ENCODE measurements around the gene C1QTNF8.

The C1QTNF8 gene

DNA sequence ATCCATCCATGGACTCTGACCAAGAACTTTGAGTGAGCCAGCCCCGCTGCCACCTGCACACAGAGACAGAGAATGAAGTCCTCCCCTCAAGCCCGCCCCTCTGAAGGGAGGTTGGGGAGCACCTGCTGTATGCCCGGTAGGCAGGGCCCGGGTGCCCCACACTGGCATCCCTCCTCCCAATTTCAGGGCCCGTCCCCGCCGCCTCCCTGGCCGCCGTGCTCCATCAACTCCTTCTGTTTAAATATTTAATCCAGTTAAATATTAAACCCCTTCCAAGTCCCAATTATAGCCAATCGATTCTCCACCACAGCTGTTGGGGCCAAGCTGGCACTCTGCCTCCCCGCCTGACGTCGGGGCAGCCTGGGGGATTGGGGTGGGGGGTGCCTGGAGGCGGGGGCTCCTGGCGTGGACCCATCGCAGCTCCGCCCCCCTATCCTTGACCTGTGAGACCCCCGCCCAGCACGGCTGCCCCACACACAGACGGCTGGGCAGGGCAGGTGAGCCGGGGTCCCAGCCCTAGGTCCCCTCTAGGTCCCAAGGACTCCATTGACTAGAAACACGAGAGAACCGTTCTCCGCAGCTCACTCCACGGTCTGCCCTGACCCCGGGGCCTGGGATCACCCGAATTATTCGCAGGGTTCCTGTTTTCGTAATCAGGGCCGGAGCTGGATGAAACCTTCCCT, 38.9 kb upstream of the C1QTNF8 start:
- Histone ChIP-seq H3K9me3 (ENCODE audit: low read length) (no peaks in the 10 kb centered on the region), H3K36me3 (ENCODE audit: insufficient read depth, low read length) (no peaks in the 10 kb centered on the region), H3K9ac (ENCODE audit: low read length) (no peak overlapping the region), H3K27me3 (ENCODE audit: control insufficient read depth in 1 of 2, insufficient read depth in 2 of 2, low read length in 2 of 2) (no peaks in the 10 kb centered on the region), H3K4me1 (ENCODE audit: insufficient read depth, low read length) (no peaks in the 10 kb centered on the region), H3K4me3 (ENCODE audit: low read depth in 1 of 2, low read length in 2 of 2) (no peak overlapping the region), H3K27ac (ENCODE audit: low read depth, low read length) (no peak overlapping the region)

- Histone ChIP-seq H3K27ac (ENCODE audit: low read depth, low read length) (no peak overlapping the region), H3K27me3 (ENCODE audit: control insufficient read depth in 1 of 2, insufficient read depth in 2 of 2, low read length in 2 of 2) (no peaks in the 10 kb centered on the region), H3K9ac (ENCODE audit: low read length) (no peak overlapping the region), H3K36me3 (ENCODE audit: insufficient read depth, low read length) (no peaks in the 10 kb centered on the region), H3K9me3 (ENCODE audit: low read length) (no peaks in the 10 kb centered on the region), H3K4me1 (ENCODE audit: insufficient read depth, low read length) (no peaks in the 10 kb centered on the region), H3K4me3 (ENCODE audit: low read depth in 1 of 2, low read length in 2 of 2) (no peak overlapping the region)
Observed at GRCh38 chr16:1133810-1134520, 37.9 kb upstream of the C1QTNF8 start.

DNA sequence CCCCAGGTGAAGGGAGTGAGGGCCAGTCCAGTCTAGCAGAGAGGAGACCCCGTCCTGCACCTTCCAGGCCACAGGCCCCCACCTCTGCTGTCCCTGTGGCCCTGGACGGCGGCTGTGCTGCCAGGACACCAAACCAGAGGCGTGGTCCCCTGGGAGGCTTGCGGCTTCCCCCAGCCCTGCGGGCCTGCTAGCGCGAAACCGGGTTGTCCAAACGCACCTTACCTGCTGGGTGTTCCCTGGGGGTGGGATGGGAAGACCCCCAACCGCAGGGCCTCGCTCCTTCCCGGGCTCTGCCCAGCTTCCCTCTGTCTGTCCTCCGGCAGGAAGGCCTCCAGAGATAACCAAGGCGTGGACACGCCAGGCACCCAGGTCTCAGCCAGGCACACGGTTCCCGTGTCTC, 37.2 kb upstream of the C1QTNF8 start:
- H3K27ac ChIP-seq (ENCODE audit: low read depth, low read length), result no peak overlapping the region
- H3K4me3 ChIP-seq (ENCODE audit: low read depth in 1 of 2, low read length in 2 of 2), result no peak overlapping the region
- no peaks in the 10 kb centered on the region for H3K36me3 ChIP-seq (ENCODE audit: insufficient read depth, low read length)
- H3K27me3 ChIP-seq (ENCODE audit: control insufficient read depth in 1 of 2, insufficient read depth in 2 of 2, low read length in 2 of 2), result no peaks in the 10 kb centered on the region
- H3K4me1 ChIP-seq (ENCODE audit: insufficient read depth, low read length), result no peaks in the 10 kb centered on the region
- H3K9ac ChIP-seq (ENCODE audit: low read length), result no peak overlapping the region
- no peaks in the 10 kb centered on the region for H3K9me3 ChIP-seq (ENCODE audit: low read length)

DNA sequence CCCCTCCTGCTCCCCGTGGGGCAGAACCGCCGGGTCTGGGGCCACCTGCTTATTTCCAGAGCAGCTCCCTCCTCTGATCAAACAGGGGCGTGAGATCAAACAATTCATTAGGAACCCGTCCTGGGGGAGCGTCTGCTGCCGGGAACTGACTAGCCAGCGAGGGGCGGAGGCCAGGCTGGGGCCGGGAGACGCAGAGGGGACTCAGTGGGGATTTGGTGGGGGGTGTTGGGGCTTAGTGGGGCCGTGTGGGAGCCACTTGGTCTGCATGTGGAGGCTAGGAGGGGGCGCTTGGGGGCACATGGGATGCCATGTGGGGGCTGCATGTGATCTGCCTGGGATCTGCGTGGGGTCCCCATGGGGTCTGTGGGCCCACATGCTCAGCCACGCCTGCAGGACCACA, 36.4 kb upstream of the C1QTNF8 start:
- Histone ChIP-seq H3K4me3 (ENCODE audit: low read depth in 1 of 2, low read length in 2 of 2) (no peak overlapping the region), H3K27ac (ENCODE audit: low read depth, low read length) (no peak overlapping the region), H3K36me3 (ENCODE audit: insufficient read depth, low read length) (no peaks in the 10 kb centered on the region), H3K9me3 (ENCODE audit: low read length) (no peaks in the 10 kb centered on the region), H3K4me1 (ENCODE audit: insufficient read depth, low read length) (no peaks in the 10 kb centered on the region), H3K9ac (ENCODE audit: low read length) (no peak overlapping the region), H3K27me3 (ENCODE audit: control insufficient read depth in 1 of 2, insufficient read depth in 2 of 2, low read length in 2 of 2) (no peaks in the 10 kb centered on the region)

DNA sequence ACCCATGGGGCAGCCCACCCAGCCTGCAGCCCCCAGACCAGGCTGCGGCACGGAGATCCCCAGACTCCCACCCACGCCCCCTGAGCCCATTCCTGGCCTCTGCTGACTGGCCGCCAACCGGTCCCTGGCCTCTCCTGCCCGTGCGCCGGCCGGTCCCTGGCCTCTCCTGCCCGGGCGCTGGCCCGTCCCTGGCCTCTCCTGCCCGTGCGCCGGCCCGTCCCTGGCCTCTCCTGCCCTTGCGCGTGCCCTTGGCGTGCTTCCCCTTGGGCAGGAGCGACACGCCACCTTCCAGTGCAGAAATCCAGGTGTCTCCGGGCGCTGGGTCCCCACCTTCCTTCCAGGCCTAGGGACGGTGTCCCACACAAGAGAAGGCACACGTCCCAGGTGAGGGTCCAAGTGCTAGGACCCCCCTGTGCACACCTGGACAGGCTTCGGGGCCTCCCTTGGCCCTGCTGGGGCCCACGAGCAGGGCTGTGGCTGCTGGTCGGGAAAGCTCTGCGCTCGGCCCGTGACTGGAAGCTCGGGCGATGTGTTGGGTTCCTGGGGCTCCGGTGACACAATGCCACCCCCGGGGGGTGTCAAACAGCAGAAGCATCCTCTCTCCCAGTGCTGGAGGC, 35.4 kb upstream of the C1QTNF8 start:
- Histone ChIP-seq H3K27me3 (ENCODE audit: control insufficient read depth in 1 of 2, insufficient read depth in 2 of 2, low read length in 2 of 2) (no peaks in the 10 kb centered on the region), H3K9me3 (ENCODE audit: low read length) (no peaks in the 10 kb centered on the region), H3K4me3 (ENCODE audit: low read depth in 1 of 2, low read length in 2 of 2) (no peak overlapping the region), H3K27ac (ENCODE audit: low read depth, low read length) (no peak overlapping the region), H3K36me3 (ENCODE audit: insufficient read depth, low read length) (no peaks in the 10 kb centered on the region), H3K4me1 (ENCODE audit: insufficient read depth, low read length) (no peaks in the 10 kb centered on the region), H3K9ac (ENCODE audit: low read length) (no peak overlapping the region)

GRCh38 chr16:1130382-1130781, 34.3 kb upstream of the C1QTNF8 start:
- Histone ChIP-seq H3K9ac (ENCODE audit: low read length) (no peak overlapping the region), H3K4me3 (ENCODE audit: low read depth in 1 of 2, low read length in 2 of 2) (no peak overlapping the region), H3K36me3 (ENCODE audit: insufficient read depth, low read length) (no peaks in the 10 kb centered on the region), H3K9me3 (ENCODE audit: low read length) (no peaks in the 10 kb centered on the region), H3K4me1 (ENCODE audit: insufficient read depth, low read length) (no peaks in the 10 kb centered on the region), H3K27ac (ENCODE audit: low read depth, low read length) (no peak overlapping the region), H3K27me3 (ENCODE audit: control insufficient read depth in 1 of 2, insufficient read depth in 2 of 2, low read length in 2 of 2) (no peaks in the 10 kb centered on the region)

DNA sequence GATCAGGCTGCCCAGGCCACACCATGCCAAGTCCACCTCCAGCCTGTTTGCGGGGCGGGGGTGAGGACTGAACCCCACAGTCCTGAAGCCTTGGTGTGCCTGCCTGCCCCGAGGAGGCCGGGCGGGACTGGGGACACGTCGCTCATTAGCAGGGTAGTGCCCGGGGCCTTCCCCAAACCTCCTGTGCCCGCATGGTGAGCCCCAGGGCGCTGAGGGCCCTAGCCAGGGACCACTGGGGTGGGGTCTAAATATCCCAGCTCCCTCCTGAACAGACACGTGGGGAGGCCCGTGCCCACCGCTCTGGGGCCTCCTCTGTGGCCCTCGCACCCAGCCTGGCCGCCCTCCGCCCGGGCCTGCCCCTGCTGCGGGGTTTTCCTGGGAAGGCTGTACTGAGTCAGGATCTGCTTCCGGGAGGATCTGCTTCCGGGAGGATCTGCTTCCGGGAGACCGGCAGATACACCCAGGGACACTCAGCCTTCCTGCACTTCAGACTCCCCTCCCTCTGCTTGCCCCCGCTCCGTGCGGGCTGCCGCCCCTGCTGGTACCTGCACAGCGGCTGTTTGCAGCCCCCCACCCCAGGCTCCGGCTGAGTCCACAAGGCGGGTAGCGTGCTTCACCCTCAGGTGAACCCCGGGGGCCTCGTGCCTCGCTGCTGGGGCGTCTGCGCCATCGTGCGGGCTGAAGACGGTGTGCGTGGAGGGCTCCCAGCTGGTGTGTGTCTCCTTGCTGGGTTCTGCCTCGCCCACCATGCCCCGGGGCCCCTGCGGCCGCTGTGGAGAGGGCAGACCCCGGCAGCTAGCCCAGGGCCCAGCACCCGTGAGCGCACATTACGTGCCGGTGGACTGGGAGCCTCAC, 33.3 kb upstream of the C1QTNF8 start:
- no peaks in the 10 kb centered on the region for H3K36me3 ChIP-seq (ENCODE audit: insufficient read depth, low read length)
- no peak overlapping the region for H3K27ac ChIP-seq (ENCODE audit: low read depth, low read length)
- no peak overlapping the region for H3K9ac ChIP-seq (ENCODE audit: low read length)
- H3K4me3 ChIP-seq (ENCODE audit: low read depth in 1 of 2, low read length in 2 of 2), result no peak overlapping the region
- no peaks in the 10 kb centered on the region for H3K4me1 ChIP-seq (ENCODE audit: insufficient read depth, low read length)
- no peaks in the 10 kb centered on the region for H3K9me3 ChIP-seq (ENCODE audit: low read length)
- H3K27me3 ChIP-seq (ENCODE audit: control insufficient read depth in 1 of 2, insufficient read depth in 2 of 2, low read length in 2 of 2), result no peaks in the 10 kb centered on the region

DNA sequence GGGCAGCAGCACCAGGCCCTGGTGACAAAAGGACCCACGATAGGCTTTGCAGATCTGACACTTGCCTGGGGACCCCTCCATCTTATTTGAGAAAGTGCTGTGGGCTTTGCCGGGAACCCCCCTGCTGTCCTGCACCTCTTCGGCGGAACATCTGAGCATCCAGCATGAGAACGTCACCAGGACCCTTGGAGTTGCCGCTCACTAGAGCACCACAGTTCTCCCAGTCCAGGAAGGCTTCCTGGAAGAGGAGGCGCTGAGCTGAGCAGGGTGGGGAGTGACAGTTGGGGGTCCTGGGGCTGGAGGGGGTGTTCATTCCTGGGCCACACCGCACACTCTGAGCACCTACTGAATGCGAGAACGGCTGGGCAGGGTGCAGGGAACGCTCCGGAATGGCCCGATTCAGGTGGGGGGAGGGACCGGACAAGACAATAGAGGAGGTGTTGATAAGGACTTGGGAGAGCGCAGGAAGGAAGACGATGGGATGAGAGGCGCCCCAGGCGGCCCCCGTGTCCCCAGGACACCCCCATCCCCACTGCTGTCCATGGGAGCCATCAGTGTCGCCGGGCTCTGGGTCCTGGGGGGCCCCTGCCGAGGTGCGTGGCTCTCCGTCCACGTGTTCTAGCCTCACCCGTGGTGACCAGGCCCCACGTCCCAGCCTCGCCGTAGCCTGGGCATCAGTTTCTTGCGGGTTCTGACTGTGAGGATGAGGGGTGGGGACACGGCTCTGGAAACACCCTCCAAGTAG, 32.1 kb upstream of the C1QTNF8 start:
- no peak overlapping the region for H3K4me3 ChIP-seq (ENCODE audit: low read depth in 1 of 2, low read length in 2 of 2)
- H3K9me3 ChIP-seq (ENCODE audit: low read length), result no peaks in the 10 kb centered on the region
- no peaks in the 10 kb centered on the region for H3K36me3 ChIP-seq (ENCODE audit: insufficient read depth, low read length)
- no peak overlapping the region for H3K9ac ChIP-seq (ENCODE audit: low read length)
- H3K27ac ChIP-seq (ENCODE audit: low read depth, low read length), result no peak overlapping the region
- no peaks in the 10 kb centered on the region for H3K4me1 ChIP-seq (ENCODE audit: insufficient read depth, low read length)
- peaks cover 0 to 5% of the 10 kb centered on the region in 2 donors for H3K27me3 ChIP-seq (ENCODE audit: control insufficient read depth in 1 of 2, insufficient read depth in 2 of 2, low read length in 2 of 2)

- Histone ChIP-seq H3K36me3 (ENCODE audit: insufficient read depth, low read length) (no peaks in the 10 kb centered on the region), H3K4me1 (ENCODE audit: insufficient read depth, low read length) (no peaks in the 10 kb centered on the region), H3K27ac (ENCODE audit: low read depth, low read length) (no peak overlapping the region), H3K27me3 (ENCODE audit: control insufficient read depth in 1 of 2, insufficient read depth in 2 of 2, low read length in 2 of 2) (peaks cover 0 to 7% of the 10 kb centered on the region in 2 donors), H3K4me3 (ENCODE audit: low read depth in 1 of 2, low read length in 2 of 2) (no peak overlapping the region), H3K9ac (ENCODE audit: low read length) (no peak overlapping the region), H3K9me3 (ENCODE audit: low read length) (no peaks in the 10 kb centered on the region)
Observed at GRCh38 chr16:1127101-1127500, 31.1 kb upstream of the C1QTNF8 start.

- no peak overlapping the region for H3K4me3 ChIP-seq (ENCODE audit: low read depth in 1 of 2, low read length in 2 of 2)
- no peaks in the 10 kb centered on the region for H3K4me1 ChIP-seq (ENCODE audit: insufficient read depth, low read length)
- no peak overlapping the region for H3K9ac ChIP-seq (ENCODE audit: low read length)
- no peaks in the 10 kb centered on the region for H3K9me3 ChIP-seq (ENCODE audit: low read length)
- peaks cover 0 to 7% of the 10 kb centered on the region in 2 donors for H3K27me3 ChIP-seq (ENCODE audit: control insufficient read depth in 1 of 2, insufficient read depth in 2 of 2, low read length in 2 of 2)
- H3K27ac ChIP-seq (ENCODE audit: low read depth, low read length), result no peak overlapping the region
- no peaks in the 10 kb centered on the region for H3K36me3 ChIP-seq (ENCODE audit: insufficient read depth, low read length)
Observed at GRCh38 chr16:1126586-1126985, 30.5 kb upstream of the C1QTNF8 start.

DNA sequence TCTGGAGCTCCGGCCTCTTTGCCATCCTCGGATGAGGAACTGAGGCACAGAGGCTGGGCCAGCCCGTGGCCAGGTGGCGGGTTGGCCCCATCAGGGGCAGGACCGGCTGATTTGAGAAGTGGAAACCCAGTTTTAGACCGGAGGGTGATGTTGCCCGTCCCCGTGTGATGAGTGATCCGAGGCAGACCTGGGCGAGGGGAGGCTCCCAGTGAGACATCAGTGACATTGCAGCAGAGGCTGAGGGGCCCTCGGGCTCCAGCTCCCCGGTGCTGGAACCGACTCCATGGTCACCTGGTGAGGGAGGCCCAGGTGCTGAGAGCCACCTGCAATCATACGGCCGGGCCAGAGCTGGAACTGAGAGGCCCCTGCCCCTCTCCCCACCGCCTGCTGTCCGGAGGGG, 30.0 kb upstream of the C1QTNF8 start:
- Histone ChIP-seq H3K27ac (ENCODE audit: low read depth, low read length) (no peak overlapping the region), H3K27me3 (ENCODE audit: control insufficient read depth in 1 of 2, insufficient read depth in 2 of 2, low read length in 2 of 2) (peaks cover 0 to 7% of the 10 kb centered on the region in 2 donors), H3K9me3 (ENCODE audit: low read length) (no peaks in the 10 kb centered on the region), H3K4me3 (ENCODE audit: low read depth in 1 of 2, low read length in 2 of 2) (no peak overlapping the region), H3K9ac (ENCODE audit: low read length) (no peak overlapping the region), H3K4me1 (ENCODE audit: insufficient read depth, low read length) (no peaks in the 10 kb centered on the region), H3K36me3 (ENCODE audit: insufficient read depth, low read length) (no peaks in the 10 kb centered on the region)

Data from muscle layer of colon (tissue), 2 donors.